Measurements from ENCODE around the gene HYPK.
A peak's percentile ranks its signal among the peaks of the same experiment; 100 is the strongest.
"Not testable (repeated sequence)": the region's sequence is repeated elsewhere in the genome, so short reads cannot be mapped to it uniquely, and the experiment has no call there.

Gene HYPK

DNA sequence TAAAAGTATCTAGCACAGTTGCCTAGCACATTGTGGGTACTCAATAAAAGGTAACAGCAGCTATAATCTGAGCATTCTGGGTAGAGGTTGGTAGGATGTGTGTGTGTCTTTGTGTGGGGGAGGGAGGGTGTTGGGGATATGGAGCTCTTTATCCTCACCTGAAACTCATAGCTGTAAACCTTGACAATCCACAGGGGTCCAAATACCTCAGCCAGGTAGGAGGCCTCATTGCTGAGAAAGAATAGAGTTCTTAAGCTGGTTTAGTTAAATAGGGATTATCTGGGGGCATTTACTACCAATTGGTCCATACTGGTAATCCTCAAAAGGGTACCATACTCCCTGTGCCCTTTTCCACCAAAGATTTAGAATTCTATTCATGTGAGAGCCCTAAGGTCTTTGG, 4.4 kb upstream of the HYPK start:
- no peak for DNase-seq (ENCODE audit: low spot score)

- no peak for DNase-seq (ENCODE audit: low spot score)
These were observed 3.8 kb upstream of the HYPK start for GRCh38 chr15:43796566-43796965.

DNA sequence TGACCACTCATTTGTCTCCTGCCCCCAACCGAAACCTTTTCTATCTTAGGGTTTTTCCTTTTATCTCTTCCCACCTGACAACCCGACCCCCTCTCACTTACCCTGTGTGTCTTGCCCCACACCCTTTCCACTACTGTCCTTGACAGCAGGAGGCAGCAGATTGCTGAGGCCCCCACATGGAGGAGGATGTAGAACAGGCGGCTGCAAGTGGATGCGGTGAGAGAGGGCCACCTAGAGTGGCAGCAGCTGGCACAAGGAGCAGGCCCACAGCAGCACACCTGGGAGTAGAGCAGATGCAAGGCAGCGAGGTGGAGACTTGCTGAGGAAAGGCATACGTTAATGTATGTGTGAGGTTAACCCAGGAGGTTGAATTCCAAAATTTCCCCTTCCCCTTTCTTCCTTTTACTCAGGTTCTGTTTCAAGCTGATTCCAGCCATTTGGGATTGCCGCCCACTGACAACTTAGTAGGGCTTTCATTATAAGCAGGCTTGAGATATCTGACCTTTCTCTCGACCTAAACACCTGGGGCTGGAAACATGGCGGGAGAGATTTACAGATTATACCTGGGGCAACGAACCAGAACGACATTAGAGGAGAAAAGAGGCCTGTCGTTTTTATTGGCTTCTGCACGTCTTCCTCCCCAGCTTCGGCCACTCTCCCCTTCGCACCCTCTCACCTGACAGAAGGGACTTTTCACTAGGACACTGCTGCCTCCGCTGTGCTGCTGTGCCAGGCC, 1.0 kb upstream of the HYPK start:
- DNase-seq (ENCODE audit: low spot score): no peak

DNA sequence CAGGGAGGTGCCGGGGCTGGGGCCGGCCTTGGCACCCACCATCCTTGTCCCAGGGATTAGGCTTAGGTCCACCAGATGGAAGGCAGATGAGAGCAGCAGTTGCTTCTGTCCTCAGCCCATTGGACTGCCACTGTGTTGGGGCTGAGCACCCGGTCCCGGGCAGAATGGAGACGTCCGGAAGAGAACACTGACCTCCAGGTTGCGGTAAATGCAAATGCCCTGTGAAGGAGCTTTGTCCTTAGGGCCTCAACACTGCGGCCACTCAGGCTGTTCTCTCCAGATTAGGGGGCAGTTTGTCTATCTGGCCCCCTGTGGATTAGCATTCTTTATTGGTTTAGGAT, 484 bp upstream of the HYPK start, which contains the start of gene SERINC4:
Gene SERINC4 (minus strand): TSS at position 276 of the 341 bp plus-strand sequence. CDS start 234 bp downstream, at position 42.
- DNase-seq (ENCODE audit: low spot score): no peak

- not testable (repeated sequence) for DNase-seq (ENCODE audit: low spot score)
These were observed 2.3 kb downstream of the HYPK start for GRCh38 chr15:43802676-43803075.

- no peak for DNase-seq (ENCODE audit: low spot score)
These were observed 8.1 kb downstream of the HYPK start for GRCh38 chr15:43808435-43808950.

GRCh38 chr15:43808960-43809678, 8.7 kb downstream of the HYPK start:
- DNase-seq (ENCODE audit: low spot score): no peak

- DNase-seq (ENCODE audit: low spot score): not testable (repeated sequence)
These were observed 14.7 kb downstream of the HYPK start for GRCh38 chr15:43815064-43815463.

DNA sequence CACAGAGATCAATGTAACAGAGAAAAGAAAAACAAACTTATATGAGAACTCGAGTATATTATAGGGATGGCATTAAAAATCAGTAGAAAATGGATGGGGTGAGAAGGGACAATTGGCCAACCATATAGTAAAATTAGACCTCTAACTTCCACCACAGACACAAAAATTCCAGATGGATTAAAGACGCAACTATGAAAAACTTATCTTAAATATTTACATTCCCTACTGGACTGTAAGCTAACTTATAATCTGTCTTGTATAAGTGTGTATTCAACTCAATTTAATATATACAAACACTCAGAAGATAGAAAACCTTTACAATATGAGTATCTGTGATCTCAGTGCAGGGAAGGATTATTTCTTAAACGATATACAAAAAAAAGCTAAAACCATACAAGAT, 21.1 kb downstream of the HYPK start:
- DNase-seq (ENCODE audit: low spot score): no peak

DNA sequence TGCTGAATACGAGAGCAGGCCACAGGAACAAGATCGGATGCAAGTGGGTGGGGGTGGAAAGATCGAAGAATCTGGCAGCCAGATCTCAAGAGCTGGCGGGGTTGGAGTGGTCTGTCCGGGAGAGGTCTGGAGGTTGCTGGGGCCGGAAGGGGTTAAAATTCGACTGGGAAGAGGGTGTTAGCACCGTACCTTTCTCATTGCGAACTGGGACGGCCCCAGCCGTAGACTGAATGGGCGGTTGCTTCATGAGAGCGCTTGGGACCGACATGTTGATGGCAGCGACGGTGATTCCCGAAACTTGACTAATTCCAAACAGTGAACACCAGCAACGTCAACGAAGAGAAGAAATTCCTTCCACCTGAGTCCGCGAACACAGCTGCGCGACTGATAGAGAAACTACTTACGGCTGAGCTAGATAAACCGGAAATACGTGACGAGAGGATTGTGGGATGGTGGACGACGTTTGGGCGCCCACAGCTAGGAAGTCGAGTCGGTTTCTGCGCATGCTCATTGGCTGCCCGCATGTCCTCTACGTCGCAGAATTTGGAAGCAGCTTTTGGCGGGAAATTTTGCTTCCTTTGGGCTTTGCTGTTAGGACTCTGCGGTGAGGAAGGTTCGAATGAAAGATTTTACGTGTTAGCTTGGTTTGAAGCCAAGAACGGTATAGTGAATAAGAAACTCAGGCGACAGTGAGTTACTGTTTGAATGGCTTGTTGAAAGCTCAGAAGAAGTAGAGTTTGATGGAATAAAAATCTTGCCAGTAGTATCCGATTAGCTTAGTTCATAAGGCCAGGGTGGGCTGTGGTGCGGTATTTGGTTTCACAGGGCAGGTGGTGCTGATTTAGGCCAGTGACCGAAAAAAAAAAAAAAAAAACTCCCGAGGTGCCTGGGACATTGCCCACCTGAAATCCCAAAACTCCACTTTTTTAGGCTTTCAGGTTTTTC, 24.2 kb downstream of the HYPK start, which contains the start of gene MFAP1:
Gene MFAP1 (minus strand): TSS at position 389 of the 945 bp plus-strand sequence. CDS start 121 bp downstream, at position 268.
- DNase-seq (ENCODE audit: low spot score): peak; percentile 95

GRCh38 chr15:43825305-43825704, 24.9 kb downstream of the HYPK start:
- DNase-seq (ENCODE audit: low spot score): not testable (repeated sequence)

DNA sequence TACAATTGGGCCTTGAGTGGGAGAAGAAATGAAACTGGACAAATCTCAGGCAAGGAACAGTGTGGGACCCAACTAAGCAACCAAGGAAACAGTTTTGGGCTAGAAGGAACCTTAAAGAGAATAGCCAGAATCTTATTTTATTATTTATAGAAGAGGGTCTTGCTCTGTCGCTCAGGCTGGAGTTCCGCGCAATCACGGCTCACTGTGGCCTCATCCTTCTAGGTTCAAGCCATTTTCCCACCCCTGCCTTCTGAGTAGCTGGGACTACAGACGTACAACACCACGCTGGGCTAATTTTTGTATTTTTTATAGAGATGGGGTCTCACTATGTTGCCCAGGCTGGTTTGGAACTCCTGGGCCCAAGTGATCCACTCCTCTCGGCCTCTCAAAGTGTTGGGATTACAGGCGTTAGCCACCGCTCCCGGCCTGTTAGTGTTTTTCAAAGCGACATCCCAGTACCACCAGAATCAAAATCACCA, 25.7 kb downstream of the HYPK start:
- no peak for DNase-seq (ENCODE audit: low spot score)

DNA sequence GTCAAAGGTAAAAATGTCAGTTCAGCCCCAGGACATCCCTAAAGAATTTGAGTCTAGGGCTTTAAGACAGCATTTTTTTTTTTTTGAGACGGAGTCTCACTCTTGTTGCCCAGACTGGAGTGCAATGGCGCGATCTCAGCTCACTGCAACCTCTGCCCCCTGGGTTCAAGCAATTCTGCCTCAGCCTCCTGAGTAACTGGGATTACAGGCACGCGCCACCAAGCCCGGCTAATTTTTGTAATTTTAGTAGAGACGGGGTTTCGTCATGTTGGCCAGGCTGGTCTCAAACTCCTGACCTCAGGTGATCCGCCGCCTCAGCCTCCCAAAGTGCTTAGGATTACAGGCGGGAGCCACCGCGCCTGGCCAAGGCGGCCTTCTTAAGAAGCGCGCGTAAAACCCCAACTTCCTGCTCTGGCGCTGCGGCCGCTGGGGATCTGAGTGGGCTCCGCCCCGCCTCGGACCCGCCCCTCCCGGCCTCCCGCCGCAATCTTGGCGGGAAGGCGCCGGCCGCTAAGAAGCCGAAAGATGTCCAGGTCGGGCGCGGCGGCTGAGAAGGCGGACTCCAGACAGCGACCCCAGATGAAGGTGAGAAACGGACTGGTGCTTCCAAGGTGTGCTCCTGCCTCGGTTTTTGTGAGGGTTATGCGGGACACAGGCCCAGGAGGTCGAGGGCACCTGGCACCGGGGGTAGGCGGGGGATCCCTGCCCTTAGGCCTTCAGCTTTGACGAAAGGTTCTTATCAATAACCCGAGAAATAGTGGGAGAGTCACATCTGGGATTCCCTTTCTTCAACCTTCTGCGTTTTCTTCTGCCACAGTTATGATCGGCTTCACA, 26.3 kb downstream of the HYPK start, which contains the start of gene WDR76:
Gene WDR76 (plus strand): TSS at position 495 of the 834 bp plus-strand sequence. CDS start 31 bp downstream, at position 526.
- peak; percentile 34 for DNase-seq (ENCODE audit: low spot score)

DNA sequence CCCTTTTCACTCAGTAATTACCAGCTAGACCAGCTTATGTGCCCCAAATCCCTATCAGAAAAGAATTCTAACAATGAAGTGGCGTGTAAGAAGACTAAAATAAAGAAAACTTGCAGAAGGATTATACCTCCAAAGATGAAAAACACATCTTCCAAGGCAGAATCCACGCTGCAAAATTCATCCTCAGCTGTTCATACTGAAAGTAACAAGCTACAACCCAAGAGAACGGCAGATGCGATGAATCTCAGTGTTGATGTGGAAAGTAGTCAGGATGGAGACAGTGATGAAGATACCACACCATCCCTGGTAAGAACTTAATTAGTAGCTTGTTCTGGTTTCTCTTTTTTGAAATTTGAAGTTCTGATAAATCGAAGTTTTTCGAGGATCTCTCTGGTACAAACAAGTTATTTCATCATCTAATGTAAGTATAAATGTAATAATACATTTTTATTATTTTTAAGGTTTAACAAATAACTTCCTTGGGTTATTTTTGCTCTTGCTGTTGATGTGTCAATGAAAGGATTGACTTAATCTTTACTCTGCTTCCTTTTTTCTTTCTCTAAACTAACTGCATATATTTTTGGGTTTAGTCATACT, 27.8 kb downstream of the HYPK start:
- no peak for DNase-seq (ENCODE audit: low spot score)

- not testable (repeated sequence) for DNase-seq (ENCODE audit: low spot score)
These were observed 29.6 kb downstream of the HYPK start for GRCh38 chr15:43829951-43830540.

DNA sequence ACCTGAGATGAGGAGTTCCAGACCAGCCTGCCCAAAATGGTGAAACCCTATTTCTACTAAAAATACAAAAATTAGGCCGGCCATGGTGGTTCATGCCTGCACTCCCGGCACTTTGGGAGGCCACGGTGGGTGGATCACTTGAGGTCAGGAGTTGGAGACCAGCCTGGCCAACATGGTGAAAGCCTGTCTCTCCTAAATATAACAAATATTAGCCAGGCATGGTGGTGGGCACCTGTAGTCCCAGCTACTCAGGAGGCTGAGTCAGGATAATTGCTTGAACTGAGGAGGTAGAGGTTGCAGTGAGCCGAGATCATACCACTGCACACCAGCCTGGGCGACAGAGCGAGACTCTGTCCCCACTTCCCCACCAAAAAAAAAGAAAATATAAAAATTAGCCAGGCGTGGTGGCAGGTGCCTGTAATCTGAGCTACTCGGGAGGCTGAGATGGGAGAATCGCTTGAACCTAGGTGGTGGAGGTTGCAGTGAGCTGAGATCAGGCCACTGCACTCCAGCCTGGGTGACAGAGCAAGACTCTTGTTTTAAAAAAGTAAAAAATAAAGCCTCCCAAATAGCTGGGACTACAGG, 30.4 kb downstream of the HYPK start:
- DNase-seq (ENCODE audit: low spot score): not testable (repeated sequence)

- not testable (repeated sequence) for DNase-seq (ENCODE audit: low spot score)
These were observed 31.2 kb downstream of the HYPK start for GRCh38 chr15:43831519-43832052.

DNA sequence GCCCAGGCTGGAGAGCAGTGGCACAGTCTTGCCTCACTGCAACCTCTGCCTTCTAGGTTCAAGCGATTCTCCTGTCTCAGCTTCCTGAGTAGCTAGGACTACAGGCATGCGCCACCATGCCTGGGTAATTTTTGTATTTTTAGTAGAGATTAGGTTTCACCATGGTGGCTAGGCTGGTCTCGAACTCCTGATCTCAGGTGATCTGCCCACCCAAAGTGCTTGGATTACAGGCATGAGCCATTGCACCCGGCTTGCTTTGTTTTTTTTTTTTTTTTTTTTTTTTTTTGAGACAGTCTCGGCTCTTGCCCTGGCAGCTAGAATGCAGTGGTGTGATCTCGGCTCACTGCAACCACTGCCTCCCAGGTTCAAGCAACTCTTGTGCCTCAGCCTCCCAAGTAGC, 32.1 kb downstream of the HYPK start:
- DNase-seq (ENCODE audit: low spot score): not testable (repeated sequence)

GRCh38 chr15:43845421-43845820, 45.0 kb downstream of the HYPK start:
- no peak for DNase-seq (ENCODE audit: low spot score)

Measured in SW480 (cell line).